Measurements from ENCODE around the gene CACNA1A.

DNA sequence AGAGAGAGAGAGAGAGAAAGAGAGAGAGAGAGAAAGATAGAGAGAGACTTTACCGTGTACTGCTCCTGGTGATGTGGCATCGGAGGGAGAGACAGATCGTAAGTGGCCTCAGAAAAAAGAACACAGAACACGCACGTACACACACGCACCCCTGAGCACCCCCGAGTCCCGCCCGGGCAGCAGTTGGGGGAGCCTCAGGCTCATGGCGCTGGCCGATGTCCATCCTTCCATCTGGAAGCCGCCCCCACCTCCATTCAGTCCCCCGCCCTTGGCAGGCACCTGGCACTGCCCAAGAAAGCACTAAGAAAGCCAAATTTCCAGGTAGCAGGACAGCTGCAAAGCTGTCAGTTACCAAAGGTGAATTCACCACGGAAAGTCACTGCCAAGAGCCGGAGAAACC is 239.1 kb downstream of the CACNA1A start:
- TF ChIP-seq, protein P1, sequence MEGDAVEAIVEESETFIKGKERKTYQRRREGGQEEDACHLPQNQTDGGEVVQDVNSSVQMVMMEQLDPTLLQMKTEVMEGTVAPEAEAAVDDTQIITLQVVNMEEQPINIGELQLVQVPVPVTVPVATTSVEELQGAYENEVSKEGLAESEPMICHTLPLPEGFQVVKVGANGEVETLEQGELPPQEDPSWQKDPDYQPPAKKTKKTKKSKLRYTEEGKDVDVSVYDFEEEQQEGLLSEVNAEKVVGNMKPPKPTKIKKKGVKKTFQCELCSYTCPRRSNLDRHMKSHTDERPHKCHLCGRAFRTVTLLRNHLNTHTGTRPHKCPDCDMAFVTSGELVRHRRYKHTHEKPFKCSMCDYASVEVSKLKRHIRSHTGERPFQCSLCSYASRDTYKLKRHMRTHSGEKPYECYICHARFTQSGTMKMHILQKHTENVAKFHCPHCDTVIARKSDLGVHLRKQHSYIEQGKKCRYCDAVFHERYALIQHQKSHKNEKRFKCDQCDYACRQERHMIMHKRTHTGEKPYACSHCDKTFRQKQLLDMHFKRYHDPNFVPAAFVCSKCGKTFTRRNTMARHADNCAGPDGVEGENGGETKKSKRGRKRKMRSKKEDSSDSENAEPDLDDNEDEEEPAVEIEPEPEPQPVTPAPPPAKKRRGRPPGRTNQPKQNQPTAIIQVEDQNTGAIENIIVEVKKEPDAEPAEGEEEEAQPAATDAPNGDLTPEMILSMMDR (IDR thresholded peaks at IDR 0.05; ENCODE audit: insufficient read depth, low read length) = no peak
- TF ChIP-seq, protein P2, sequence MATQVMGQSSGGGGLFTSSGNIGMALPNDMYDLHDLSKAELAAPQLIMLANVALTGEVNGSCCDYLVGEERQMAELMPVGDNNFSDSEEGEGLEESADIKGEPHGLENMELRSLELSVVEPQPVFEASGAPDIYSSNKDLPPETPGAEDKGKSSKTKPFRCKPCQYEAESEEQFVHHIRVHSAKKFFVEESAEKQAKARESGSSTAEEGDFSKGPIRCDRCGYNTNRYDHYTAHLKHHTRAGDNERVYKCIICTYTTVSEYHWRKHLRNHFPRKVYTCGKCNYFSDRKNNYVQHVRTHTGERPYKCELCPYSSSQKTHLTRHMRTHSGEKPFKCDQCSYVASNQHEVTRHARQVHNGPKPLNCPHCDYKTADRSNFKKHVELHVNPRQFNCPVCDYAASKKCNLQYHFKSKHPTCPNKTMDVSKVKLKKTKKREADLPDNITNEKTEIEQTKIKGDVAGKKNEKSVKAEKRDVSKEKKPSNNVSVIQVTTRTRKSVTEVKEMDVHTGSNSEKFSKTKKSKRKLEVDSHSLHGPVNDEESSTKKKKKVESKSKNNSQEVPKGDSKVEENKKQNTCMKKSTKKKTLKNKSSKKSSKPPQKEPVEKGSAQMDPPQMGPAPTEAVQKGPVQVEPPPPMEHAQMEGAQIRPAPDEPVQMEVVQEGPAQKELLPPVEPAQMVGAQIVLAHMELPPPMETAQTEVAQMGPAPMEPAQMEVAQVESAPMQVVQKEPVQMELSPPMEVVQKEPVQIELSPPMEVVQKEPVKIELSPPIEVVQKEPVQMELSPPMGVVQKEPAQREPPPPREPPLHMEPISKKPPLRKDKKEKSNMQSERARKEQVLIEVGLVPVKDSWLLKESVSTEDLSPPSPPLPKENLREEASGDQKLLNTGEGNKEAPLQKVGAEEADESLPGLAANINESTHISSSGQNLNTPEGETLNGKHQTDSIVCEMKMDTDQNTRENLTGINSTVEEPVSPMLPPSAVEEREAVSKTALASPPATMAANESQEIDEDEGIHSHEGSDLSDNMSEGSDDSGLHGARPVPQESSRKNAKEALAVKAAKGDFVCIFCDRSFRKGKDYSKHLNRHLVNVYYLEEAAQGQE (IDR thresholded peaks at IDR 0.05; ENCODE audit: insufficient replicate concordance, low read depth) = no peak
- TF ChIP-seq SPI1 (IDR thresholded peaks at IDR 0.05; ENCODE audit: borderline replicate concordance, low read depth) = no peak
- TF ChIP-seq POLR2AphosphoS5 (IDR thresholded peaks at IDR 0.05; ENCODE audit: low read depth) = no peak
- TF ChIP-seq GABPA (IDR thresholded peaks at IDR 0.05; ENCODE audit: low read depth) = no peak
